Activated naive CD8-positive, alpha-beta T cell treated with anti-CD3 and anti-CD28 coated beads, Interleukin-2, amount 50 U/mL, for 16 hours (primary cell): ENCODE results near the gene COL27A1.

ENCODE experiments used
- DNase-seq: peaks from one replicate; pipeline ENCODE4 v3.0.0-alpha.2; 2020; ENCODE audit warnings: low read depth, low spot score

The COL27A1 gene

DNA sequence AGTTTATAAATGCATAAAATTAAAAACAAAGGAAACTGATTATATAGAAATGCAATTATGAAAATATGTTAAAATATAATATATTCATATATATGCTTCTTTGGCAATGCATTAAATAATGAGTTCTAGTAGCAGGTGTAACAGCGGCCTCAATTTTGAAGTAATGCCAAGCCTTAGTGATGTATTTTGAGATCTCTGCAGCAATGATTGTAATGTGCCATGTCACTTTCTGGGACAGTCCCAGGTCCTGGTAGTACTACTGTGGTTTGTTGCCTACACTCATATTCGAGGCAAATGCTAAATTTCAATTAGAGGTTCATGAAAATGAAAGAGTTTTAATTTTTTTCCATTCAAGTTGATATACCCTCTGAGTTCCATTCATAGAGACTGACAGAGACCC lies 91.7 kb downstream of the COL27A1 start:
- no peak for DNase-seq

DNA sequence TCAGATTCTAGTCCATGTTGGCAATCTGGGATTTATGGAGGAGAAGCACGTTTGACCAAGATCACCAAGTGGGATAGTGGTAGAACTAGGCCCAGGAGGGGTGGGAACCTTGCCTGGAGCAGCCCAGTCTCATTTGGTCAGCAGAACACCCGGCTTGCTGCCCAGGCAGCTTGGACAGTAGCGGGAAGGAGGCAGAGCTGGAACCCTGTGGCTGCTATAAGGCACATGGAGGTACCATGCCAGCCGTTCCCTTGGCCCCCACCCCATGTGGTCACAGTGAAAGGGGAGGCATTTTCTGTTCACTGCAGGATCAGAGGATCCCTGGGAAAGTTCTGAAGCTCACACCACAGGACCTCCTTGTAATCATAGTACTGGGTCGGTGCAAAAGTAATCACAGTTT lies 92.2 kb downstream of the COL27A1 start:
- DNase-seq: no peak

DNA sequence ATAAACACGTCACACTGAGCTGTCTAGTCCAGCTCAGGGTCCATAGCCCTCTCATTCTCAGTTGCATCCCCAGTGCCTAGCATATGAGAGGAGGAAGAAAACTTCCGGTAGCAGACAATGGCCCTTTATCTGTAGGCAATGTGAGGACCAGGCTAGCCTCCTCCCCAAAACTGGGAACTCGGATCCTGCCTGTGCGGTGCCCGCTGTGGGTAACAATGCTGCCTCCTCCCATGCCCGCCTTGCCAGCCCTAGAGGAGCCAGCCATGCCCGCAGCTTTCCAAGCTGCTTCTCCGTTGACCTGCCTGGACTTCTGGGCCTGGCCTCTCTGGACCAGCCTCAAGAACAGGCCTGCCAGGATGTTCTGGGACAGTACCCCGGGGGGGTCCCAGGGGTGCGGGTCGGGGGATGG lies 93.0 kb downstream of the COL27A1 start:
- no peak for DNase-seq

DNA sequence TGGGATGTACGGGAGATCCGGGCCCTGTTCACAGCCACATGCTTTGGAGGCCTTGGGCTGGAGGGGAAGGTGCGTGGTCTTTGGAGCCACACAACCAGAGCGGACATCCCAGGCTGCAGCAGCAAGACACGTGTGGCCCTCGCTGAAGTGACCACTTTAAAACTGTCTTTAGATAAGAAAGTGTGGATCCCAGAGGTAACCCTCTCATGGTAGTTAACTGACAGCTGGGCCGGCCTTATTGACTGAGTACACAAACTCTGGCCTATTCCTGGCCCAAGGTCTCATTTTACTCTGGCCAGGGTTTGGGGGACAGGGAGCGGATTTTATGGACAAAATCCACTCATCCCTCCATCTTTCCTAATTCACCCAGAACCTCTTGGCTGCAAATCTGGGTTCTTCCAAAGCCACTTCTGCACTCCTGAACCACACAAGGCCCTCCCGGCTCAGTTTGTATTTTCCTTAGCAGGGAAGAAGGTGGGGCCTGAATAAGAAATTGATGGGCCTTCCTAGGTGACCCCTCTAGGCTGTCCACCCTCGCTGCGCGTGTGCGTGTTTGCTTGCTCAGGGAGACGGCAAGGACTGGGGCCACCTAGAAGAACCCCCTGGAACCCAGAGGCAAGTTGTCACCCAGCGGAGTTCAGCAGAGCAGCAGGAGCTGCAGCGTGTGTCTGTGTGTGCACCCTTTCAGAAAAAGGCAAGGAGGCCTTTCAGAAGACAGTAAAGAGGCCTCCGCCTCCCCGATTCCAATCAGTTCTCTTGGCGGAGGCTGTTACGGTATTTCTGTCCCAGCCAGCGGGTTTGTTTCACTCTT lies 94.3 kb downstream of the COL27A1 start:
- no peak for DNase-seq

DNA sequence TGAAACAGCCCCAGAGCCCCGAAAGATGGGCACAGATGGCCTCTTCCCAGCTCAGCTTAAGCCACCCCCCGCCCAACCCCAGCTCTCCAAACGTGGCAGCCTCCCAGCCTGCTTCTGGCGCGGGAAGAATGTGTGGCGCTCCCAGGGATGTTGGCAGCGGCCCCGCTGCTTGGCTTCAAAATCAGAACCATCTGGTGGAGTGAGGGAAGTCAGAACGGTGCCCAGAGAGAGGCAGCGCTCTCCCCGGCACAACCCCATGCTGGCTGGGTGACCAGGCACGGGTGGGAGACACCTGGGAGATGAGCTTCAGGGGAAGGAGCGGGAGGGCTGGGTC lies 94.9 kb downstream of the COL27A1 start:
- DNase-seq: no peak

DNA sequence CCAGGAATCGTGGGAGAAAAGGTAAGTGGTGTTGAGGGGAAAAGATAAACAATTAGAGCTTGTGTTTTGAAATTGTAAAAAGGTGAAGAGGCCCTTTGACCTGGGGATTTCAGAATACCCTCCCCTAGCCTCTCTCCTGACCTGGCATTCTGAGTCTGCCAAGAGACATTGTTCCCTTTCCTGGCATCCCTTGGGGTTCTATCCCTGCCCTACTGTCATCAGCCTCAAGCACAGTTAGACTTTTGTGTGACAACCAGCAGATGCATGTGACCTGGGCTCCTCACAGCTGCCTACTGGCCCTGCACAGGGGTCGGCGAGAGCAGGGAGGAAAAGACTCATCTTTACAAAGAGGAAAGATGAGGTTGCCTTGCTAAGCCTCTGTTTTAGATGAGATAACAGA lies 95.3 kb downstream of the COL27A1 start:
- no peak for DNase-seq

DNA sequence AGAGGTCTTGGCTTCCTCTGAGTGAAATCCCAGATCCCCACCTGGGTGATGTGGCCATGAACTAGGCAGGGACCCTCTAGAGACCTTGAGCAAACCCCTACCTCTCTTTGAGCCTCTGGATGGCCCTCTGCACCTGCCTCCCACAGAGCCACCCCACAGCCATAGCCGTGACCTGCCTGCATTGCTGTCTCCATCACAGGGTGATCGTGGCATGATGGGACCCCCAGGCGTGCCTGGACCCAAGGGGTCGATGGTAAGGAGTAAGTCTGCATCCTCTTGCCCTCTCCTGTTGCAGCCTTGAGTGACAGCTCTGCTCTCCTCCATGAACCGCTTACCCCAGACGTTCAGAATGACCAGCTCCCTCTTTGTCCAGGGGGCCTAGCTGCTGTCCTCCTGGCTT lies 97.1 kb downstream of the COL27A1 start:
- DNase-seq: no peak

DNA sequence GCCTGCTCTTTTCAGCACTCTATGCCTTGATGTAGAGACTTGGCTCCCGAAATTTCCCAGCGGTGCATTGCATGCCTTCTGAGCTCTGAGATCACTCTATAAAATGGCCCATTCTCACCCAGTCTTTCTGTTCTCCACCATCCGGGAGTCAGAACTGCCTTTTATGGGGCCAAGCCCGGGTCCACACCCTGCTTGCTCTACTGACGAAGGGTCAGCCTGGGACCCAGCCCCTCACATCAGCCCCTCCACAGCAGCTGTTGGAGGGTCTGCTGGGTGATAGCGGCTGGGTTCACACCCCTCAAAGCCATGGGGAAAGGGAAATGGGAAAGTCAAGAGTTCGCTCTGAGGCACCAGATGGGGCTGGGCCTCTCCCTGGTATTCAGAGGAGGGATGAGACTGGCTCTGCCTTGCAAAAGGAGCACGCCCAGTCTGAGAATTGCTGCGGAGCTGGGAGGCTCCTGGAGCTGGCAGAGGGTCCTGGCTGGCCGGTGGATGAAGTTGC lies 101.5 kb downstream of the COL27A1 start:
- DNase-seq: no peak

DNA sequence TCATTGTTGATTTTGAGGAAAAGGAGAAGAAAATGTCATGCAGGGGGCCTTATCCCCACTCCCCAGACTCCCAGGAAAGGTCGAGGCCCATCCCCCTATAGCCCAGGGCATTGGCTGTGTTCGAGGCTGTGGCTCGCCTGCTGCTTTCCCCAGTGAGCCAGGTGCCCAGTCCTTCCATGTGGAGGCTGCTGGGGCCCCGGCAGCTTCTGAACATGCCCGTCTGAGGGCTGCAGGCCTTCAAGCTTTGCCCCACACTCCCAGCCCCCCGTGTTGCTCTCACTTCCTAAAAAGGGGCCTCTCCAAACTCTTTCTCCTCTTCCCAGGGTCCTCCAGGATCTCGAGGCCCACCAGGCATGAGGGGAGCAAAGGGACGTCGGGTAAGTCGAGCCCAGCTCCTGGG lies 102.9 kb downstream of the COL27A1 start:
- no peak for DNase-seq

DNA sequence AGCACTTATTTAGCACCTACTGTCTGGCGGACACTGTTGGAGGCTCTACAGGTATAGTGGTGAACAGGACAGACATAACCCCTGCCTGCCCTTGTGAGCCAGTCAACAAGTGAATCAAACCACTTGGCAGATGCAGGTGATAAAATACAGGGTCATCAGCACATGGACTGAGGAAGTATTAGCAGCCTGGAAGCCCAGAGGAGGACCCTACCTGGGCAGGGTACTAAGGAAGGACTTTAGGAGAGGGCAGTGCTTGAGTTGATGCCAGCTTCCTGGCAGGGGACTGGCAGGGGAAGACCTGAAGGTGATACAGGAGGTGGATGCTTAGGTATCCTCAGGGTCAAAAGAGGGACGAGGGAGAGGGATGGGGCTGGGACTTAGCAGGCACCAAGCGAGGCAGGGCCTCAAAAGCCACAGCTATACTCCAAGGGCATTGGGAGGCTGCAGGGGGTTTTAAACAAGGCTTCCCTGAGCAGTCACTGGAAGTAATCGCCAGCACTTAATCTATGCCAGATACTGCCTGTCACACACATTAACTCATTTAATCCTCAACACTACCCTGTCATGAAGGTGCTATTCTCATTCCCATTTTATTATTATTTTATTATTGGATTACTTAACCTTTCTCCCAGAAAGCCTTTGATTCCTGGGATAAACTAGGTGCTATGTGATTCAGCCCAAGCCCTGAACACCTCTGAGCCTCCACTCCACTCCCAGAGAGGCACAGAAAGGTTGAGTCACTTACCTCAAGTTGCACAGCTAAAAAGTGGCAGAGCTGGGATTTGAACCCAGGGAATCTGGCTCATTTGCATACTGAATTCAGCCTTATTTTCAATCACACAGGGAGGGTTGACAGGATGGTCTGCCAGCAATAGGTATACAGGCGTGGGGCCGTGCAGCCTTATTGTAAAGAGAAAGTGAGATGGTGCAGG lies 103.8 kb downstream of the COL27A1 start:
- no peak for DNase-seq

DNA sequence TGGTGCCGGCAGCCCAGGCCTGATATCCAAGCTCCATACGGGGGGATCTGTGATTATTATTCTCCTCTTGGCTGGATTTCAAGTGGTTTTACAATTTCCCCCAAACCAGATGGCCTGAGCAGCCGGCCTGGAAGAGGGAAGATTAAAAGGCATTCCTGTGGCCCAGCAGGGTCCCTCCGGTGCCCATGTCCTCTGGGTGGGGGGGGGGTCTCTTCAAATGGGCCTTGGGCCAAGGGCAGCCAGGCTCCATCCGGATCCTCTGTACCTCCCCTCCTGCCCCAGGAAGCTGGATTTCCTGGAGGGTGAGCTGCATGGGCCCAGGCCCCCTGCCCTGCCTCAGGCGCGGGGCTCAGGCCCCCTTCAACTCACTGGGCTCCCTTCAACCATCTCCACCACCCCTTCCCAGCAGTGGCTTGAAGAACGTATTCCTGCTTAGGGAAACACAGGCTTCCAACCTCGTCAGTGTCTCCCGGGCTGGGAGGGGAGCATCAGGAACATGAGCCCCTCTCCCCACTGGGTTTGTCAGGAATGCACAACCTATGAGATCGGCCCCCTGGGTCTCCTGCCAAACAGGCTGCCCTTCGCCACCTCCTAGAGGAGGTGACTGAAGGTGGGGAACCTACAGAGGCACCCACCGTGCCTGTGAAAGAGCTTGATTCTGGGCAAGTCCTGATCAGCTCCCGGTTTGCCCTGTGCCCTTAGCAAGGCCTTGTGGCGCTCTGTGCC lies 104.6 kb downstream of the COL27A1 start:
- no peak for DNase-seq

DNA sequence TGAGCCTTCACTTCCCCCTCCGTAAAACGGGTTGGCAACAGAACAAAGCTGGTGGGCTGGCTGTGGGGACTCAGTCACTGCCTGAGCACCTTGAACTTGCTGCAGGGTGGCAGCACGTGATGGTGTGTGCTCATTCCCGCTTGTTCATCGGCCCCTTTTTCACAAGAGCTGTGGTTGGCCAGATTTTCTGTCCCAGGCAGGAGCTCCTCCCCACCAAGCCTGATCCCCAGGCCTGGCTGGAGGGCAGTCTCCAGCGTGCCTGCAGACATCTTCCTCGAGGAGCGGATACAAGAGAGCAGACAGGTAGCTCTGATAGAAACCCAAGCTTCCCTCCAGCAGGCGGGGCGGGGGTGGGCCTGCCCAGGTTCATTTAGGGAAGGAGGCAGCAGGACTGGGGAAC lies 105.7 kb downstream of the COL27A1 start:
- no peak for DNase-seq

DNA sequence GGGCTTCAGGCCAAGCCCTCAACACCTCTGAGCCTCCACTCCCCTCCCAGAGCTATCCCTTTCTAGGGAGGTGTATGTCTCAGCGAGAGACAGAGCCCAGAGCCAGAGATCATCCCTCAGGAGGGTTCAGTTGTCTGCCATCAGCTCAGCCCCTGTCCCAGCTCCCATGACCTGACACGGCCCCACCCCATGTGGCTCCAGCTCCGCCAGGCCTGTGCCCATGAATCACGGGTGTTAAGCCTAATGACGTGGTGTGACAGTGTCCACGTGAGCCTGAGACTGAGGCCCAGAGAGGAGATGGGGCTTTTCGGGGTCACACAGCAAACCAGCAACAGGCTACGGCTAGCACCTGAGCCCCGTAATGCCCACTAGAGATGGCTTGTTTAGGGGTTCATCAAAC lies 106.7 kb downstream of the COL27A1 start:
- DNase-seq: no peak

DNA sequence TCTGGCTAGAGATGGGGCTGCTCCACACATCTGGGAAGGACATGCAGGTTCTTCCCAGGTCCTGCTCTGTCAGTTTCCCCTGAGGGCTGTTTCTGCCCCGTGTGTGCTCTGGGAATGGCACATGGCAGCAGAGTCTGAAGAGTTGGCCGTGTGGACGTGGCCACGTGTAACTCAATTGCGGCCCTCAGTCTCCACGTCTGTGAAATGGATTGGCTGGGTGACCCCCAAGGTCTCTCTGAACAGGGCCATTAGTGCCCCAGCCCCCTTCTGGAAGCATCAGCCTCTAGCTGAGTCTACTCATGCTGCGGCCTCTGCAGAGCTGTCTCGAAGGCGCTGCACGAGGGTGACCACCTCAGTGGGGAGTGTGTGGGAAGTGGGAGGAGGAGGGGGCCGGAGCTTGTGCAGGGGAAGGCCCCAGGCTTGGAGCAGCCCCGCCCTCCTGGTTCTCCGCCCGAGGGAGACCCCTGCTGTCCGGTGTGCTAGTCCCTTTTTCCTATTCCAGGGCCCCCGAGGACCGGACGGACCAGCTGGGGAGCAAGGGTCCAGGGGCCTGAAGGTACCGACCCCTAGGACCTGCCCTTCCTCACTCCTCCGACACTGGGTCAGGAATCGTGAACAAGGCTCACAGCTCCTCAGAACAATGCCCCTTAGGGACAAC lies 108.6 kb downstream of the COL27A1 start:
- no peak for DNase-seq

DNA sequence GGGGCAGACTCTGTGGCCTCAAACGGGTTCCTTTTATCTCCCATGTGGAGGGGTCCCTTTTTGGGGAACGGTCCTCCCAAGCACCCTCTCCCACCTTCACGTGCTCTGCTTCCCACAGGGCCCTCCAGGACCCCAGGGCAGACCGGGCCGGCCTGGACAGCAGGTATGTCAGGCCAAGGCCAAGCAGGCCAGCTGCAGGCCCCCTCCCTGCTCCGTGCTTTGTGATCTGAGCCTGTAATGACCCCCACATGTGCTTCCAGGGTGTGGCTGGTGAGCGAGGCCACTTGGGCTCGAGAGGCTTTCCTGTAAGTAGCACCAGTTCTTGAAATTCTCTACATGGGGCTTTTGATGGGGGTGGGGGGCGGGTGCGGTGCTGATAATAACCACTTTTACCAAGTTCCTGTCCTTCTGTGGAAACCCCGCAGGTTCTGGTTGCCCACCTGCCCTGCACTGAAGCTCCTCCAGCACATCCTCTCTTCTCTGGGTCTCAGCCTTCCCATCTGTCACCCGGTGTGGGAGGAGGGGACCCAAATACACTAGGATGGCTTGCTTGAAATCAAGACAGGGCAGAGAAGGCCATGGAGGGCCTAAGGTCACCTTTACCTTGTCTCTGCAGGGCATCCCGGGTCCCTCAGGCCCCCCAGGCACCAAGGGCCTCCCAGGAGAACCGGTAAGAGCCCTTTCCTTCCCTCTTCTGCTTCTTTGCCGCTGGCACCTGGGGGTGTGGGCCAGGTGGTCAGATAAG lies 109.6 kb downstream of the COL27A1 start:
- DNase-seq: no peak

DNA sequence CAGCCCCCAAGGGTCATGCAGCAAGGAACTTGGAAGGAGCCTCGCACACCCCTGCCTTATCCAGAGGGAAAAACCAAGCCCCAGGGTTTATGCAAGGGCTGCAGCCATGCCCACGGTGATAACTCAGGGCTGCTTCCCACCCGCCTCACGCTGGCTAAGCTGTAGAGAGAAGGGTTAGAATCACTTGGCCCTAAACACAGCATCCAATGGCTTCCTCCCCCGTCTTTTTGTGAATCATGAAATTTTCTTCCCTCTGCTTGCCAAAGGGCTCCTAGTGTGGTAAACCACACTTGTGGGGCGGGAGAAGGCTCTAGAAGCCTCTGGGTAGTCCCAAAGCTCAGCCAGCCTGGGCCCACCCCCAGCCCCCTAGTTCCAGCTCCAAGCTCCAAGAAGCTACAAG lies 111.6 kb downstream of the COL27A1 start:
- DNase-seq: no peak

DNA sequence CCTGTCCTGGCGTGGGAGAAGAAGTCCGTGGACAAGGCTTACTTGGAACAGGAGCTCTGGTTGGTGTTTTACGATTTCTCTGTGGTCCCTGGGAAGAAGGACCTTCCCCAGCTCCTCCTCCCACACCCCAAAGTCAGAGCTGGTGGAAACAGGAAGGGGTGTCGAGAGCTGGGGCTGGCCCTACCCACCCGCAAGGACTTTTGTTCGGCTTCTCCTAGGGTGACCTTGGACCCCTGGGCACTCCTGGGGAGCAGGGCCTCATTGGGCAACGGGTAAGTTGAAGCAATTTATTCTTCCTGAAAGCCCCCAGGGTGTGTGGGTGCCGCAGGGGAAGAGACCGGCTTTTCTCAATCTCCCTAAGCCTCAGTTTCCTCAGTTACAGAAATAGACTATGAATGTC lies 113.7 kb downstream of the COL27A1 start:
- no peak for DNase-seq

DNA sequence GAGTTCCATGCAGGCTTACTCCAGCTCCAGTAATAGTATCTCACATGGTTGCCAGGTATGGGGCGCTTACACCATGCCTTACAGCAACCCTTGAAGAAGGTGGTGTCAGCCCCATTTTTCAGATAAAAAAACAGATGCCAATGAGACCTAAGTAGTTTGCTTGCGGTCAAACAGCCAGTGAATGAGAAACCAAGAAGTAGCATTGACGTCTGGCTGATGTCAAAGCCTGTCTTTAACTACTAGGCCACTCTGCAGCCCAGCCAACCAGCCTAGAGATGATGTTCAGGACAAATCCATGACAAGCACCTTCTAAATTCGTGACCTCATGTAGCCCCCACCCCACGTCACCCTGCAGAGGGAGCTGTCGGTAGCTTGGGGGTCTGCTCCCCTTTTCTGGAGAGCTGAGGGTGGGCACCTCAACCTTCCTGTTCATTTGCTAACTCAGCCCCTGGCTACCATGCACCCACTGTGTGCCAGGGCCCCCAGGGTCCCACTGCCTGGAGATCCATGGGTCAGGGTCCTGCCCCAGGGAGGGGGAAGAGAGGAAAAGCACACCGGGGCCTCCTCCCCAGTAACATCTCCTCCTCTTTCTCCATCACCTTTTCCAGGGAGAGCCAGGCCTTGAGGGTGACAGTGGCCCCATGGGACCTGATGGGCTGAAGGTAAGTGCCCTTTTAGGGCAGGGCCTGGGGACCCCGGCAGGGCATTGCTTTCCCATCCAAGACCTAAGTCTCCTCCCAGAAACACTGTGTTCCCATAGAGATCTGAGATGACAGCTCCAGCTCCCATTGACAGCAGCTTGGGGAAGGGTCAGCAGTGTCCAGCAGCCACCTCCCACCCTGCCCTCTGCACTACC lies 115.0 kb downstream of the COL27A1 start:
- no peak for DNase-seq

DNA sequence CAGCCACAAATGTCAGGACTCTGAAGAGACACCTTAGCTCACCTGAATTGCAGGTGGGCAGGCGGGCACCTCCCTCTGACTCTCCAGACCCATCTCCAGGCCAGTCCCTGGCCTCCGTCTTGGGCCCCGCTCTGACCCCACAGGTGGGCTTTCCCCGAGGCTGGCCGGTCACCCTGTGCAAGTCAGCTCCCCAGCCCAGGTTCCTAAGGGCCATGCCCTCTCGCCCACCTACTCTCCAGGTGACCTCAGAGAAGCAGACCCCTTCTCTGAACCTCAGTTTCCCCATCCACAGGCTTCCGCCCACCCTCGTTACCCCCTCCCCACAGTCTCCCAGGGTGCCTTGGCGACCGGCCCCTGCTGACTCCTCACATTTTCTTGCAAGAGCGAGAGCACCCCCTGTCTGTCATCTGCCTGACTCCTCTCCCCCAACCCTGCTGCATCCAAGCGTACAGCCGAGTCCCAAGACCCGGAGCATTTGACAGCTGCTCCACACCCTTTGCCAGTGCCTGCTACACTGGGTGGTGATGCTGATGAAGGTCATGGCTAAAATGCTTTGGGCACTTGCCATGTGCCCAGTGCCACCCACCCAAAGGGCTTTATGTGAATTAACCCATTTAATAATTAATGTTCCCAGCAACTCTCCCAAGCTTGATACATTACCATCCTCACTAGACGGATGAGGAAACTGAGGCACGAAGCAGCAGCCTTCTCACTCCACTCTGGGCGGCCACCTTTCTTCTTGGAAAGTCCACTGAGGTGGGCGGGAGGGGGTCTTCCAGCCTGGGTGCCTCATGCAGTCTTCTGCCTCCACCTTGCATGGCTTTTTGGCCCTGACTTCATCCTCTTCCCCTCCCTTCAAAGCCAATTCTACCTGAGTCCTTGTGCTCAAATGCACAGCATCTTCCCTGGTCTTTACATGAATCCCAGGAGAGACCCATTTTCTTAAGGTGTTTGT lies 116.5 kb downstream of the COL27A1 start:
- DNase-seq: no peak
